IPS-NIHi7 (cell line): Measurements from ENCODE around the gene MFRP.
A peak's percentile ranks its signal among the peaks of the same experiment; 100 is the strongest.

Source experiments
- DNase-seq: peaks from one replicate; pipeline ENCODE4 v3.0.0; 2012; ENCODE audit warnings: mixed read lengths; ENCODE audit errors: extremely low spot score

The MFRP gene

DNA sequence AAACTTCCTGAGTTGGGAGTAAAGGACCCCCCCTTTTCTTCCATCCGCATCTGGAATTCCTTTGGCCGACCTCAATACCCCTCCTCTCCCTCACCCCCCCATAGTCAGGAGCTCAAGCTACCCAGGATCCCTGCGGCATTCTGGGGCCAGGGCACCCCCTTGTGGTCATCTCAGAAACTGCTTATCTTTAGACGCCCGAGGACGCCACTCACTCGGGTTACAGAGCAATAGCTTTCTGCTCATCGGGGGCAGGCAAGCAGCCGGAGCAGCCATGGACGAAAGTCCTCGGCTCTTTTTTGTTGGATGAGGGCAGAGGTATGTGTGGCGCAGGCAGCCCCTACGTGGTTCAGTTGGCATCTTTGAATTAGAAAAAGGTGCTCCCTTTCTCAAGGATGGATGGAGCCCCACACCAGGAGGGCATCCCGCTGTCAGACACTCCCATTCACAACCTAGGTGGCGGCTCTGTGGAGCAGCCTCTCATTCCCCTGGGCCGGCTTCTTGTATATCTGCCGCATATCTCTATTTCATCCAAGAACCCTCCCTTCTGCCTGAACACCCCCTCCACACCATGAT is 8.1 kb downstream of the MFRP start:
- peak; percentile 84 for DNase-seq

DNA sequence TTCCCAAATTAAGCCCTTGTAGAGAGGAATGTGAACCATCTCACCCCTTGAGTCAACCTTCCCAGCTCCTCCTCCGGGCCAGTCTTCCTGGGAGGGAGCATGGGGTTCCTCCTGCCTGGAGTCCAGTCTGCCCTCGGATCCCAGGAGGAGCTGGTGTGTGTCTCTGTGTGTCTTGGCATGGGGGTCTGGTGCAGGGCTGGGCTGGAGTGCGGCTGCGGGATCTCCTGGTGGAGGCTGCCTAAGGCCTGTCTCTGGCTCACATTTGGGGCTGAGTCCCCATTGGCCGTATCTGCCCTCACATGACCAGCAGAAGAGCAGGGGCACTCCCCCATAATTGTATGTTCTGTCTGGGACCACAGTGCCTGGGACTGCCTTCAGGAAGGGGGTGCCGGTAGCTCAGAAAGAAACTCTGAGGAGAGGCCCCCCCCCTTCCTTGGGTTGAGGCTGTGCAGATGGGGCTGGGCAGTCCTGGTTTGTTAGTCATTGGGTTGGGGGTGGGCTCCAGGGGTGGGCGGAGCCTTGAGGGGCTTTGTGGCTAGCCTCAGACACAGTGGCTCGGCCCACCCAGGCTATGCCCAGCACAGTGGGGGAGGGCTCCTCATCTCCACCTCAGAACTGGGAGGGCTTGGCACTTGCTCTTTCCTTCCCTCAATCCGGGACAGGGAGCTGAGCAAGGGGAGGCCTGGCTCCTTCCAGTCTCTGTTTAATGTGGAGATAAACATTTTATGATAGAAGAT is 8.8 kb downstream of the MFRP start:
- DNase-seq = peak; percentile 75

GRCh38 chr11:119336744-119337469 is 9.6 kb downstream of the MFRP start:
- no peak for DNase-seq

DNA sequence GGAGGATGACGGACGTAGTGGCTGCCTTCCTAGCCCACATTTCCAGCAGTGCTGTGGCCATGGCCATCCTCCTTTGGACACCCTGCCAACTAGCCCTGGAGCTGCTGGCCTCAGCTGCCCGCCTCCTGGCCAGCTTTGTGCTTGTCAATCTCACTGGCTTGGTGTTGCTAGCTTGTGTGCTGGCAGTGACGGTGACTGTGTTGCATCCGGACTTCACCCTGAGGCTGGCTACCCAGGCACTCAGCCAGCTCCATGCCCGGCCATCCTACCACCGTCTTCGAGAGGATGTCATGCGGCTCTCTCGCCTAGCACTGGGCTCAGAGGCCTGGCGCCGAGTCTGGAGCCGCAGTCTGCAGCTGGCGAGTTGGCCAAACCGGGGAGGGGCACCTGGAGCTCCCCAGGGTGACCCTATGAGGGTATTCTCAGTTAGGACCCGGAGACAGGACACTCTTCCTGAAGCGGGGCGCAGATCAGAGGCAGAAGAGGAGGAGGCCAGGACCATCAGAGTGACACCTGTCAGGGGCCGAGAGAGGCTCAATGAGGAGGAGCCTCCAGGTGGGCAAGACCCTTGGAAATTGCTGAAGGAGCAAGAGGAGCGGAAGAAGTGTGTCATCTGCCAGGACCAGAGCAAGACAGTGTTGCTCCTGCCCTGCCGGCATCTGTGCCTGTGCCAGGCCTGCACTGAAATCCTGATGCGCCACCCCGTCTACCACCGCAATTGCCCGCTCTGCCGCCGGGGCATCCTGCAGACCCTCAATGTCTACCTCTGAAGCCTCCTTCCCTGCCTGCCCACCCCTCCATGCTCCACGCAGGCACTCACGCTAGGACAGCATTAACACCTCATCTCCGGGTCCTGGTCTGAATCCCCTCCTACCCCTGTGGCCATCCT is 10.6 kb downstream of the MFRP start:
- DNase-seq = no peak

DNA sequence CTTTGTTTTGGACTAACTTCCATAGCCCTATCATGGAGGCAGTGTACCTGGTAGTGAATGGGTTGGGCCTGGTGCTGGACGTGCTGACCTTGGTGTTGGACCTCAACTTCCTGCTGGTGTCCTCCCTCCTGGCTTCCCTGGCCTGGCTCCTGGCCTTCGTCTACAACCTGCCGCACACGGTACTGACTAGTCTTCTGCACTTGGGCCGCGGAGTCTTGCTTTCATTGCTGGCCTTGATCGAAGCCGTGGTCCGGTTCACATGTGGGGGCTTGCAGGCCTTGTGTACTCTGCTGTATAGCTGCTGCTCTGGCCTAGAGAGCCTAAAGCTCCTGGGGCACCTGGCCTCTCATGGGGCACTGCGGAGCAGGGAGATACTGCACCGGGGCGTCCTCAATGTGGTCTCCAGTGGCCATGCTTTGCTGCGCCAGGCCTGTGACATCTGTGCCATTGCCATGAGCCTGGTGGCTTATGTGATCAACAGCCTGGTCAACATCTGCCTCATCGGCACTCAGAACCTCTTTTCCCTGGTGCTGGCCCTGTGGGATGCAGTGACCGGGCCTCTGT is 11.3 kb downstream of the MFRP start:
- DNase-seq = no peak

DNA sequence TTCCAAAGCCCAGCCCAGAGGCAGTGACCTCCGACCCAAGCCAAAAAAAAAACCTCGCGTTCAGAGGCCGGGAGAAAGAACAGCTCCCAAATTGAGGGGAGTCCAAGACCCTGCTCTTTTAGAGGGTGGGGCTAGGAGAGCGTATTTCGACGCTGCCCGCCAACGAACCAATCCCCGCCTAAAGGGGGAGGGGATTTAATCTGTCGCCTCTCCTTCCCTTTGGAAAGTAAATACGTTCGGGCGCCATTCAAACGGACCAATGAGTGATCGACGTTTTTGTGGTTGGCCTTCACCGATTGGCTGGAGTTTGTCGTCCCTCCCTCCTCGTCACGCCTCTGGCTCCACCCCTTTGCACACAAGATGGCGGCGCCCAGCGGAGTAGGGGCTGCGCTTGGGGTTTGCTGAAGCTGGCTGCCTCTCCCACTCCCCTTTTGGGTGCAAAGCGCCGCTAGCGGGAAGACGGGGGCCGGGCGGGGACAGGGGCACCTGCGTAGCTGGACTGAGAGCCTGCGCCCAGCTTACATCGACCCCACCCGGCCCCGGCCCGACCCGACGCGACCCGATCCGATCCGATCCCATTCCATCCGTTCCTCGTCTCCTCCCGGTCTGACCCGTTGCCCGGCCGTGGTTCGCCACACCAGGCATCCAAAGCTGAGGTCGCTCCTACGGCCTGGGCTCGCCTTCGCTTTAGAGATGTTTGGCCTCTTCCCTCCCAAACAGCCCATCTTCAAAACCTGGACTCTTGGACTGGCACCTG is 12.2 kb downstream of the MFRP start, which contains the start of gene RNF26:
RNF26 (plus strand) TSS at position 354 of the 757 bp plus-strand sequence. CDS start 596 bp downstream, outside the sequence.
- DNase-seq = peak; percentile 97

GRCh38 chr11:119332111-119332765 is 14.3 kb downstream of the MFRP start:
- no peak for DNase-seq

DNA sequence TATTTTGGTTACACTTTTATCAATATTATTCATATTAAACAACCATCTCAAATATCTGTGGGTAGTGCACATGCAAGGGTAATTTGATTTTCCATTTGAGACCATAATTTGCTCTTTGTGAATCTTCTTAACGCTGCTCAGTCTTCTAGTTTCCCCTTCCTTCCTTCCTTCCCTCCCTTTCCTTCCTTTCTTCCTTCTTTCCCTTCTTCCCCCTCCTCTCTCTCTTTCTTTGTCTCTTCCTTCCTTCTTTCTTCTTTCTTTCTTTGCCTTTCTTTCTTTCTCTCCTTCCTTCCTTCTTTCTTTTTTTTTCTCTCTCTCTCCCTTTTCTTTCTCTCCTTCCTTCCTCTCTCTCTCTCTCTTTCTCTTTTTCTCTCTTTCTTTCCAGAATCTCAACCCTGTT is 16.3 kb downstream of the MFRP start:
- no peak for DNase-seq

DNA sequence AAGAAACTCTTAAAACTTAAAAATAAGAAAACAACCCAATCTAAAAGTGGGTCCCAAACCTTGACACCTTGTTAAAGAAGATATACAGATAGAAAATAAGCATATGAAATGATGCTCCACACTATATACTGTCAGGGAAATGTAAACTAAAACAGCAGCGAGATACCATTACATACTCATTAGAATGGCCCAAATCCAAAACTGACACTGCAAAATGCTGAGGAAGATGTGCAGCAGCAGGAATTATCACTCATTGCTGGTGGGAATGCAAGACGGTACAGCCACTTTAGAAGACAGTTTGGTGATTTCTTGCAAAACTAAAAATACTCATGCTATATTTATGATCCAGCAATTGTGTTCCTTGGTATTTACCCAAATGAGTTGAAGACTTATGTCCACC is 17.2 kb downstream of the MFRP start:
- no peak for DNase-seq

DNA sequence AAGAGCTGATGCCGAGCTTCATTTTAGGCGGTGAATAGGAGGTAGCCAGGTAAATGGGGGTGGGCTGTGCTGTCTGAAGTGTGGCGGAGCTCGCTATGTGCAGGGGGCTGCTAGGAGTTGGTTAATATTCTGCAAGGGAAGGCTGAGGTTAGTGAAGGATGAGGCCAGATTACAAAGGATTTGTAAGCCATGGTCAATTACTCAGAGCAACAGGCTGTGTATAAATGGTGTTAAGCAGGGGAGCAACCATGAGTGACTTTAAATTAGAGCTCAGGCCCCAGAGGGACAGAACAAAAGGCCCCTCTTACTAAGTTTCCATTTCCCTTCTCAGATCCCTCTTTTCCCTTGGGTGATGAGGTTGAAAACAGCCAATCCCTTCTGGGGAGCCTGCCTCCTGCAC is 22.3 kb downstream of the MFRP start:
- DNase-seq = no peak

GRCh38 chr11:119323532-119324033 is 22.9 kb downstream of the MFRP start:
- peak; percentile 65 for DNase-seq

DNA sequence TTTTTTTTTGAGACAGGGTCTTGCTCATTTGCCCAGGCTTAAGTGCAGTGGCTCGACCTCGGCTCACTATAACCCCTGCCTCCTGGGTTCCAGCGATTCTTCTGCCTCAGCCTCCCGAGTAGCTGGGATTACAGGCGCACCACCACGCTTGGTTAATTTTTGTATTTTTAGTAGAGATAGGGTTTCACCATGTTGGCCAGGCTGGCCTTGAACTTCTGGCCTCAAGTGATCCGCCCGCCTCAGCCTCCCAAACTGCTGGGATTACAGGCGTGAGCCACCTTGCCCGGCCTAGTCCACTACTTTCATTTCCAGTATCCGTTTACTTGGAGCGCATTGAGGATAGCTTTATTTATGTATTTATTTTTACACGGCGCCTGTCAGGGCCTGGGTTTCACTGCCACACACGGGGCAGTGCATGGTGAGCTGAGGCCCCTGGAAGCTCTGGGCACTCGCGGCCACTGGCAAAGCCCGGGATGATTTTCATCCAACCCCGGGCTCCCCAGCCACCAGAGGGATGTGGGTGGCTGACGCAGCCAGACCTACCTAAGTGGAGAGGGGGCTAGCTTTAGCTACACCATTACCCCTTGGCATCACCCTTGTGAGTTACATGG is 23.5 kb downstream of the MFRP start:
- no peak for DNase-seq

DNA sequence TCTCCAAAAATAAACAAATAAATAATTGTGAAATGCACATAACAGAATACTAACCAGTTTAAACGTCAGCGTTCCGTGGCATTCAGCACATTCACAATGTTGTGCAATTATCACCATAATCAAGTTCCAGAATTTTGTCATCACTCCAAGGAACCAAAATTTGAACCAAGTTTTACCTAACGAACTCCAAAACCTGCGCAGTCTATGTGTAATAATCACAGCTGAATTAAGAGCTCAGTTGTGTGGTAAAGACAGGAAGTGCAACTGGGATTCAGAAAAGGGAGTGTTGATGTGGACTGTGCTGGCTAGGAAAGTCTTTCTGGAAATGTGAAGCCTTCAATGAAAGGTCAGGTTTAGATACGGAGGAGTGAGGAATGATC is 24.2 kb downstream of the MFRP start:
- DNase-seq = no peak

GRCh38 chr11:119320776-119321524 is 25.6 kb downstream of the MFRP start:
- peak; percentile 51 for DNase-seq

- no peak for DNase-seq
These were observed 26.2 kb downstream of the MFRP start for GRCh38 chr11:119320240-119320775.

DNA sequence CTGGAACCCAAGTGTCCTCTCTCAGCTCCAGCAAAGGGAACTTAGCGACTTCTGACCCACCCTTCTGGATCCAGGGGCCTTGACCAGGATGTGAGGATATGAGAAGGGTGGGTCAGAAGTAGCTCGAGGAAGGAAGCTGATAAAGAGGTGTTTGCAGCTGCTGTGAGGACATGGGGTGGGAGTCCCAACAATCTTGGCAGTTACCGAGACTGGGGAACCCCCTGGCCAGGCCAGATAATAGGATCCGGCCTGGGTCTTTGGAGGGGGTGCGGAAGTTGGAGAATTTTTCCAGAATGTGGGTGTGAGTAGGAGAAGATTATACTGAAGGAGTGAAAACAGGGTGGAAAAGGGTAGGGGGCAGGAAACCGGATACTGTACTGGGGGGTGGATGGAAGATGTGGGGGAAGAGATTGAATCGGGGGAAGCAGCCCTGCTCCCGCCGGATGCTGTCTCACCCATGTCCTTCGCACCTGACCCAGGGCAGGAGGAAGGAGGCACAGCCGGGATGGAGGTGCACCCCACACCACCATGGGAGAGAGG is 26.7 kb downstream of the MFRP start:
- no peak for DNase-seq

DNA sequence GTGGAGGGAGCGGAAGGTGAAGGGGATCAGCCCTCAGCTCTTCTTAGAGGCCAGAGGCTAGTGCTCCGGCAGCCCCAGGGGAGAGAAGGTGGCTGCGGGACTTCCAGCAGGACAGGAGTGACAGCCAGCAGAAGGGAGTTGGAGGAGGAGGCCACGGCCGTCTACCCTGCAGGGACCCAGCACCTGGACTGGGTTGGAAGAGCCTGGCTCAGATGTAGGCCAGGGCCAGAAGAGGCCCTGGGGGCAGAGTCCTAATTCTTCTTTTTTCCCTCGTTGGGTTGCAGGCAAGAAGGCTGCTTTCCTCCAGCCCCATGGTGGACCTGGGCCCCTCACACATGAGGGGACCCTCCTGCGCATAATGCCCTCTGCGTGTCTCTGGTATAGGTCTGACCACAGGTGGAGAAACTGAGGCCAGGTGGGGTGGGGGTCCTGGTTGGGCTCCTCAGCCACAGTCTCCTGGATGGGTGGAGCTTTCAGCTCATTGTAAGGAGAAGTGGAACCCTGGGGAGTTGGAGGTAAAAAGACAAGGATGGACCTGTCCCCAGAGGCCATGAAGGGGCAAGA is 27.3 kb downstream of the MFRP start:
- DNase-seq = no peak
